ENCODE measurements around the gene OS9. TPM values are rescaled to one million over a fixed set of nuclear protein-coding genes. Genes with fewer than 3 reads are reported as not detected.

Gene OS9
- total and polyA plus RNA-seq, 7 donors: 69.1 to 243 (median 140) TPM

GRCh38 chr12:57723630-57723962 is 29.7 kb downstream of the OS9 start:
- Histone ChIP-seq H3K4me1 (peaks cover 0 to 21% (median 17%) of the 10 kb centered on the region in 4 donors), H3K36me3 (peaks cover 9 to 37% (median 22%) of the 10 kb centered on the region in 4 donors), H3K27me3 (peaks cover 0 to 41% (median 22%) of the 10 kb centered on the region in 3 donors), H3K9me3 (no peaks in the 10 kb centered on the region), H3K27ac (no peak overlapping the region), H3K4me3 (no peak overlapping the region)
- 56 to 76% methylated on average over 2 of the region's 2 CpGs for WGBS, 2 donors
- TF ChIP-seq EP300 (IDR thresholded peaks at IDR 0.05): no peak
- TF ChIP-seq POLR2AphosphoS5 (IDR thresholded peaks at IDR 0.05): no peak
- no peak for TF ChIP-seq POLR2A (IDR thresholded peaks at IDR 0.05)
- no peak for TF ChIP-seq CTCF (IDR thresholded peaks at IDR 0.05)
- intact Hi-C loops (cut with DNase I): no loop called here
- DNase-seq: no peak

- Histone ChIP-seq H3K9me3 (no peaks in the 10 kb centered on the region), H3K36me3 (peaks cover 4 to 31% (median 16%) of the 10 kb centered on the region in 4 donors), H3K27ac (no peak overlapping the region), H3K27me3 (peaks cover 0 to 41% (median 22%) of the 10 kb centered on the region in 3 donors), H3K4me3 (no peak overlapping the region), H3K4me1 (peaks cover 0 to 21% (median 17%) of the 10 kb centered on the region in 4 donors)
- 74 to 89% methylated on average over 12 of the region's 12 CpGs for WGBS, 2 donors
- TF ChIP-seq POLR2AphosphoS5 (IDR thresholded peaks at IDR 0.05) (no peak), CTCF (IDR thresholded peaks at IDR 0.05) (no peak), POLR2A (IDR thresholded peaks at IDR 0.05) (no peak), EP300 (IDR thresholded peaks at IDR 0.05) (no peak)
- intact Hi-C loops (cut with DNase I): no loop called here
- DNase-seq: no peak
These were observed 30.3 kb downstream of the OS9 start for GRCh38 chr12:57724003-57724935.

GRCh38 chr12:57724936-57725740 is 31.2 kb downstream of the OS9 start:
- WGBS, 2 donors: 51 to 73% methylated on average over 11 of the region's 11 CpGs
- intact Hi-C loops (cut with DNase I): no loop called here

GRCh38 chr12:57725851-57726150 is 31.9 kb downstream of the OS9 start:
- H3K9me3 ChIP-seq: no peaks in the 10 kb centered on the region
- intact Hi-C loops (cut with DNase I): no loop called here
- 13 to 45% methylated on average over 10 of the region's 10 CpGs for WGBS, 2 donors
- H3K4me3 ChIP-seq: peak overlapping the region; percentile 35 to 64 (median 52)
- H3K36me3 ChIP-seq: peaks cover 0 to 15% (median 2%) of the 10 kb centered on the region in 4 donors
- H3K27ac ChIP-seq: peak overlapping the region in 1 of 4 donors; percentile 56
- H3K27me3 ChIP-seq: peaks cover 0 to 42% (median 22%) of the 10 kb centered on the region in 3 donors
- TF ChIP-seq EP300 (IDR thresholded peaks at IDR 0.05) (no peak), CTCF (IDR thresholded peaks at IDR 0.05) (no peak), POLR2A (IDR thresholded peaks at IDR 0.05) (no peak), POLR2AphosphoS5 (IDR thresholded peaks at IDR 0.05) (no peak)
- peaks cover 0 to 21% (median 17%) of the 10 kb centered on the region in 4 donors for H3K4me1 ChIP-seq
- DNase-seq: no peak

More at GRCh38 chr12:57724936-57725740, 31.2 kb downstream of the OS9 start:
- Histone ChIP-seq H3K27me3 (peaks cover 0 to 41% (median 22%) of the 10 kb centered on the region in 3 donors), H3K36me3 (peaks cover 0 to 22% (median 9%) of the 10 kb centered on the region in 4 donors), H3K4me1 (peaks cover 0 to 21% (median 17%) of the 10 kb centered on the region in 4 donors), H3K27ac (no peak overlapping the region), H3K4me3 (no peak overlapping the region), H3K9me3 (no peaks in the 10 kb centered on the region)
- no peak for DNase-seq
- TF ChIP-seq CTCF (IDR thresholded peaks at IDR 0.05) (no peak), EP300 (IDR thresholded peaks at IDR 0.05) (no peak), POLR2AphosphoS5 (IDR thresholded peaks at IDR 0.05) (no peak), POLR2A (IDR thresholded peaks at IDR 0.05) (no peak)

Data from sigmoid colon (tissue), 7 donors.